IPS-NIHi7 (cell line): ENCODE data around the gene GSC2.

Experiments used
- DNase-seq: peaks from one replicate; pipeline ENCODE4 v3.0.0; 2012; ENCODE audit warnings: mixed read lengths; ENCODE audit errors: extremely low spot score

The GSC2 gene

GRCh38 chr22:19120829-19121630, 29.1 kb downstream of the GSC2 start:
- peak; percentile 72 for DNase-seq

- no peak for DNase-seq
Measured at GRCh38 chr22:19119949-19120348, 30.1 kb downstream of the GSC2 start.

DNA sequence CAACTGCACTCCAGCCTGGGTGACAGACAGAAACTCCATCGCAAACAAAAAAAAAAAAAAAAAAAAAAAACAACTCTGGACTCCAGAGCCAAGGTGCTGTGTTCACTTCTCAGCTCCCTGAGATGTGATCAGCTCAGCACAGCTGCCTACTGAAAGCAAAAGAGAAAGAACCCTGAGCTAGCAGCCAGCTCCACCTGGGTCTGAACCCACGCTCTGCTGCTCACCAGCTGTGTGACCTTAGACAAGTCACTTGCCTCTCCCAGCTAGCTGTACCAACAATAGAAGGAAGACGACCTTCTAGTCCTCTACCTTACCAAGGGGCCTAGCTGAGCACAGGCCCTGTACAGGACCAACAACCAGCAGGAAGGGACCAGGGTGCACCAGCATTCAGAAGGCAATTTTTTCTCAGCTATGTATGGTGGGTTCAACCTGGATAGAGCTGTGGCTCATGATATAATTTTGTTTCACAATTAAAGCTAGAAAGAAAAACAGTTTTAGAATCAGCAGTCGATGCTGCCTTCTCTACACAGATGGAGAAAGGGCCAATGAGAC, 31.7 kb downstream of the GSC2 start:
- DNase-seq = no peak

DNA sequence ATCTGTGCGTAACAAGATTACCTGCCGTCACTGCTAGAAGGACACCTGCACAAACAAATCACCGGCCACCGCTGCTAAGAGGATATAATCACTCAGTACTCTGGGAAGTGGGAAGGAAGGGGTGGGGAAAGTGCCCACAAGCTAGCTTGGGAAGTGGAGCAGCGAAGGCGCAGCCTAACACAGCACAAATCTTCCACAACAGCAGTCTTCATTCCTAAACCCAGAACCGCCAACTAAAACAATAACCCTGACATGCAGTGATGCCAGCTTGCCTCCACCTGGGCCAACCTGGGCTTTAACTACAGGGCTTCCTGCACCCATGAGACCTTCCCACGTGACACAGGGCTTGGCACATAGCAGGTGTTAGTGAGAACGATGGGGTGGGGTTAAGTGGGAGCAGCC, 33.0 kb downstream of the GSC2 start:
- DNase-seq = no peak

DNA sequence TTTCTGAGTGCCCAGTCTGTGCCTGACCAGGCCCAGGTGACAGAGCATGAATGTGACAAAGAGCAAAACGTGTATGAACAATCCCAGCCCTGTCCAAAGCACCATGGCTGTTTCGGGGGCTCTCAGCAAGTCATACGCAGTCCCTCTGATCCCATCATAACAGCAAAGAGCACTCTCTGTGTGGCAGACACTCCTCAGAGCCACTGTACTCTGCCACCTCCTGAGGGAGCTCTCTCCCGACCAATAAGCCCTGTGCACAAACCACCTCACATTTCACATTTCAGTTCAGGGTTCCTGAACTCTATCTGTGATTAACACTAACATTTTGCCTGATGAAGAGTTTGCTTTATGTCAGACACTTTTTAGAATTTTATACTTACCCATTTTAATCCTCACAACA, 34.5 kb downstream of the GSC2 start:
- DNase-seq = no peak

DNA sequence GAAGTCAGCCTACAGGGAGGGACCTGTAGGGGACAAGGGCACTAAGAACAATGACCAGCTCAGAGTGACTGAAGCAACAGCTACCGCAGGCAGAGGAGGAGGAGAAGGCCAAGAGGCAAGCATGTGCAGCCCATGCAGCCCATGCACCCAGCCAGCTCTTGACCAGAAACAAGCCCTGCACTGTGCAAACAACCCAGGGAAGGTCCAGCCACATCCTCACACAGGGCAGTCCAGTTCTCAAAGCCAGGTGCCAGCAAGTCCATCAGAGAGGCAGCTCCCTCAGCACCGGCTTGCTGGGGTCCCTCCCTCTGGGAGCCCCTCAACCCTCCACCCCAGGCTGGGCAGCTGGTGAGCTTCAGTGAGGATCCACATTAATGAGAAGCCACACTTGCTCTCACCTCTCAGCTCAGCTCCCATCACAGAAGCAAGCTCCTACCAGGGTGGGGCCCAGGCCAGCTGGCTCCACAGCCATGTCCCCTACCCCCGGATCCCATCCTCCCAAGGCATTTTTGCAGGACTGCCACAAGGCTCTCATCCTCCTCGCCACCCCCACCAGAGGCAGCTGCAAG, 35.0 kb downstream of the GSC2 start:
- no peak for DNase-seq

DNA sequence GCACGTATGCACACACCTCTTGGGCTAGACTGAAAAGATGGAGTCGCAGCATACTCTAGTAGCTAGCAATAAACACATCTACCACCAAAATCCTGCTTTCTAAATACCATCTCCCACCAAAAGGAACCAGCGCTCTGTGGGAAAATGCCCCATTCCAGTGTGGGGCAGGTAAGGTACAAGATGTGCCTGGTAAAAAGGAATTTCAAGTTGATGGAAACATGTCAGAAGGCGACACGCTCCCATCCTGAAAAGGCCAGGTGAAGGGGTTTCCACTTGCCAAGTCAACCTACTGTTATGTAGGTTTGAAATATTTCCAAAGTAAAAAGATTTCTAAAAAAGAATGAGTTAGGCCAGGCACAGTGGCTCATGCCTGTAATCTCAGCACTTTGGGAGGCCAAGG, 36.7 kb downstream of the GSC2 start:
- no peak for DNase-seq

- DNase-seq = no peak
Measured at GRCh38 chr22:19111584-19111983, 38.5 kb downstream of the GSC2 start.

DNA sequence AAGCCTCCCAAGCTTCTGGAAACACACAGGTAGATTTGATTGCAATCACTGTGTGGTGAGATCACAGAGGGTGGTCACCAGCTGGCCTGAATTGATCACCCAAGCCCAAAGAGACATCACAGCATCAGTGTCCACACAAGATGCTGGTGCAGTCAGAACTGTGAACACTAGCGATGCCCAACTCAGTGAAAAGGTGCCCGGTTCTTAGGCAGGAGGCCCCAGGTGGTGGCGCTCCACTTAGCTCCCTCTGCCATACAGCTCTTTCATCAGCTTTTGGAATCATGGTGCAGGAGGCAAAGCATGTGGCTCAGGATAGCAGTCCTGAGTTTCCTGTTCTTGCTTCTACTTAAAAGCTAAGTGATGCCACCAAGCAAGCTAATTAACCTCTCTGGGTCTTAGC, 39.0 kb downstream of the GSC2 start:
- DNase-seq = no peak

- no peak for DNase-seq
Measured at GRCh38 chr22:19110646-19111045, 39.4 kb downstream of the GSC2 start.

GRCh38 chr22:19110064-19110458, 40.0 kb downstream of the GSC2 start:
- DNase-seq = no peak

GRCh38 chr22:19109198-19110063, 40.7 kb downstream of the GSC2 start:
- no peak for DNase-seq

- DNase-seq = no peak
Measured at GRCh38 chr22:19108807-19109197, 41.3 kb downstream of the GSC2 start.

DNA sequence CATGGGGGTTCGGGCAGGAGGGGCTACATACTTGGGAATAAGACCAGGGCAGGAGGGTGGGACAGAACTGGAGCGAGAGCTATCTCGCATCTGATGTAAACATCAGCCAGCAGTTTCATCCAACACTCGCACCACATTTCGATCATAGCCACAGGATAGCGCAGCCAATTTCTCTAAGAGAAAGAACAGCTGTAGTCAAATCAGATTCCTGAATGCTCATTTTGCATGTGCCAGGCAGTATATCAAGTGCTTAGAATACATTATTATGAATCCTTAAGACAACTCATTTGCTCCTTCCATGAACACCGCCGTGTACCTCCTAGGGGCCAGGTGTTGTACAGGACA, 42.4 kb downstream of the GSC2 start:
- DNase-seq = no peak

- peak; percentile 2 for DNase-seq
Measured at GRCh38 chr22:19106886-19107729, 43.0 kb downstream of the GSC2 start.

DNA sequence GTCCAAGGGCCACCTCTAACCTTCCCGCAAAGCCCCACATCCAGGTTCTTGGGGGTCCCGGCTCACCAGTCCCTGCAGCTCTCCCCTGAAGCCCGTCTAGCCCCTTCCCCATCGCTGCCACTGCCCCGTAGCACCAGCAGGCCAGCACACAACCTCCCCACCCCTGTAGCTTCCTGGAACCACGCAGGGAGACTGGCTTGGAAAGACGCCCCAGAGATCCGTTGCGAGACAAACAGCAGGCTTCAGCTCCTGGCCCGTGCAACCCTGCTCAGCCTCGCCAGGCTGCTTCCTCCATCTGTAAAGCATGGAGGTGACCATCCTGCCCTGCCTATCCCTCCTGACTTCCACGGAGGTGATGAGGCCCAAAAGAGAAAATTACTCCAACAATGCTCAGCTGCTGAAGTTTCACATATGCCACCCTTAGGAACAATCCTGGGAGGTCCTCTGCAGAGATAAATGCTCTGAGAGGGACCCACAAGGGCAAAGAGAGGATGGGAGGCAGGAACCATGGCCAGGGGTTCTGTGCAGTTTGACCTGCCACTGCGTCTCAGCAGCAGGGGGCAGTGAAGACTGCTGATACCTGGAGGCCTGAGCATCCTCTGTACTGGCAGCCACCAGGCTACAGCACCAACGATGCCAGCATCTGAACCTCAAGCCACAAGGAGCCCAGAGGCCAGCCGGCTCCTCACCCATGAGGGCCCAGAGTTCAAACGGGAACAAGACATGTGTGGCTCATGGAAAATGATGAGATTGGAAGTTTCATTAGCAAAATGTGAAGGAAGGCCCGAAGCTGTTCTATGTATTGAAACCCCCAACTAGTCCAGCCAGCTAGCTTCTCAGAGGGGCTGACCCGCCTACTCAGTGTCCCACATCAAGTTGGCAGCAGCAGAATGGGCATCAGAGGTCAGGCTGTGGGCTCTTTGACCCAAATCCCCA, 44.0 kb downstream of the GSC2 start:
- DNase-seq = peak; percentile 58

- DNase-seq = peak; percentile 3
Measured at GRCh38 chr22:19105456-19105855, 44.6 kb downstream of the GSC2 start.

DNA sequence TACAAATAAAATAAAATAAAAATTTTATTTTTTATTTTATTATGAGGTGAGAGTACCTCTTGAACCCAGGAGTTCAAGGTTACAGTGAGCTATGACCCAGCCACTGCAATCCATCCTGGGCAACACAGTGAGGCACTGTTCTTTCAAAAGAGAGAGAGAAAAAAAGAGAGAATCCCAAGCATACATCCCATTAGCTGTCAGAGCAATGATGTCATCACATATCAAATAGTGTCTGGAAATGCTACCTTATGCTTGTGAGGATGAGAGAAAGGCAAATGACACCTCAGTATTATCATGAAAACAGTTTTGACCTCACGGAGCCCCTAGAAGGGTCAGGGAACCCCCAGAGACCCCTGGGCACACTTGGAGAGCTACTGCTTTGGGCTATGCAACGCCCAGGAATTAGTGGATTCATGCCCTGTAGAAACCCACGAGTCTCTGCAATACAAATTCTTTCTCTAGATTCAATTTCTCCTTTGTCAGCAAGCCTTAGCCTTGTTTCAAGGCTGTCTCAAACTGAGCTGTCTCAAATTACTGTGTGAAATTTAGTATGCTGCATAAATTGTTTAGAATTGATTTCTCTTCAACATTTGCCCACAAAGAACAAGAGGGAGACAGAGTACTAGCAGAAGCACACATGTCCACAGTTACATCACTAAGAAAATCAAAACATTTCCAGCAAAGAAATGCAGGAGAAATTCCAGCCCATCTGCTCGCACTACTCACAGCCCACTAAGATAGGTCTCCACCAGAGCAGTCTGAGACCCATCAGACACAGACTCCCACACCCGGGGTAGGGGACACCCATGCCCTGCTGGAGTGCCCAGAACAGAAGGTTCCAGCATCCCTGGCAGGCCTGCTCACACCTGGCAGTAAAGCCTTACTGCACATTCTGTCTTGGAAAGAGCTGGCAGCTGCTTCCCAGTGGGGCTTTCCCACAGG, 45.9 kb downstream of the GSC2 start:
- DNase-seq = peak; percentile 5

GRCh38 chr22:19098157-19098556, 51.9 kb downstream of the GSC2 start:
- DNase-seq = peak; percentile 7
